Right forelimb (tissue), 1 donor: ENCODE data around the gene ANKRD45.
"Not testable (repeated sequence)": the region's sequence is repeated elsewhere in the genome, so short reads cannot be mapped to it uniquely, and the experiment has no call there.

Experiments used
- DNase-seq: peaks from one replicate; pipeline ENCODE4 v3.0.0-alpha.2; 2018

Gene ANKRD45

GRCh38 chr1:173568483-173568882, 101.2 kb downstream of the ANKRD45 start:
- no peak for DNase-seq

- not testable (repeated sequence) for DNase-seq
Observed at GRCh38 chr1:173563846-173564245, 105.8 kb downstream of the ANKRD45 start.

- DNase-seq, result no peak
Observed at GRCh38 chr1:173562813-173563212, 106.8 kb downstream of the ANKRD45 start.

- DNase-seq, result no peak
Observed at GRCh38 chr1:173561263-173561662, 108.4 kb downstream of the ANKRD45 start.

GRCh38 chr1:173560285-173560880, 109.3 kb downstream of the ANKRD45 start:
- no peak for DNase-seq
